NCI-H187 treated with DMSO at 0.1 percent for 48 hours (cell line): ENCODE data around the gene PYDC1.
"Not testable (repeated sequence)": the region's sequence is repeated elsewhere in the genome, so short reads cannot be mapped to it uniquely, and the experiment has no call there.

ENCODE experiments used
- DNase-seq: peaks from one replicate; lab custom pipeline; 2025; lab: John Stamatoyannopoulos, UW

PYDC1 gene

GRCh38 chr16:31179219-31179746 is 37.7 kb downstream of the PYDC1 start:
- no peak for DNase-seq

- DNase-seq = peak; percentile 38
Measured at GRCh38 chr16:31177136-31177535, 39.8 kb downstream of the PYDC1 start.

GRCh38 chr16:31170048-31170447 is 46.9 kb downstream of the PYDC1 start:
- not testable (repeated sequence) for DNase-seq

- no peak for DNase-seq
Measured at GRCh38 chr16:31168848-31169247, 48.1 kb downstream of the PYDC1 start.

GRCh38 chr16:31167315-31167714 is 49.6 kb downstream of the PYDC1 start:
- DNase-seq = no peak
